GM18861 (cell line): ENCODE data around the gene BAX.

ENCODE experiments used
- ATAC-seq: cut with Tn5 transposase; IDR thresholded peaks from one replicate; pipeline ENCODE4 v1.9.1; 2021; ENCODE audit not compliant: unreplicated experiment

BAX gene

DNA sequence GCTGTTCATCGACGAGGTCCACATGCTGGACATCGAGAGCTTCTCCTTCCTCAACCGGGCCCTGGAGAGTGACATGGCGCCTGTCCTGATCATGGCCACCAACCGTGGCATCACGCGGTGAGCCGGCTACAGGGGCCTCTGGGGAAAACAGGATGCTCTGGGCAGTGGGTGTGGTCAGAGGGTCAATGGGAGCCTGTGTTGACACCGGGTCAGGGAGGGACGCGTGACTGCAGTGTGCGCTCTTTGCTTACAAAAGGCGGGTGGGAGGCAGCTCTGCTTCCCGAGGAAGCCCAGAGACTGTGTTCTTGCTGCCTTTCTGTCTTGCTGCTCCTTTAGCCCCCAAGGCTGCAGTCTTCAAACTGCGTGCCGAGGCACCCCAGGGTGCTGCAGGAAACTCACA is 56.5 kb downstream of the BAX start:
- ATAC-seq = no peak
